Adrenal gland (tissue), 5 donors: ENCODE data around the gene BLOC1S2.

Source experiments
- POLR2A ChIP-seq, 2 donors: fragments of 450-650 bp; IDR thresholded peaks; one replicate each; pipeline ENCODE4 v1.6.1; 2017; ENCODE audit warnings: antibody characterized with exemption in 2 of 2, mild to moderate bottlenecking in 2 of 2, moderate library complexity in 1 of 2
- TF ChIP-seq, protein P1 (sequence below), 6 experiments: fragments of 450-650 bp in 4 of 6; fragments of 200-600 bp in 2 of 6; sonication (generic) in 1 of 6; IDR thresholded peaks; 1 replicate in 5 of 6; 2 replicates in 1 of 6; pipeline versions ENCODE4 v1.5.1 to v1.8.0; 2016 to 2021; ENCODE audit warnings: antibody characterized with exemption in 6 of 6, mild to moderate bottlenecking in 2 of 6, moderate library complexity in 1 of 6
- donor health status: DM: no; HTN: no; CAD: no.

- TF ChIP-seq, protein P1, sequence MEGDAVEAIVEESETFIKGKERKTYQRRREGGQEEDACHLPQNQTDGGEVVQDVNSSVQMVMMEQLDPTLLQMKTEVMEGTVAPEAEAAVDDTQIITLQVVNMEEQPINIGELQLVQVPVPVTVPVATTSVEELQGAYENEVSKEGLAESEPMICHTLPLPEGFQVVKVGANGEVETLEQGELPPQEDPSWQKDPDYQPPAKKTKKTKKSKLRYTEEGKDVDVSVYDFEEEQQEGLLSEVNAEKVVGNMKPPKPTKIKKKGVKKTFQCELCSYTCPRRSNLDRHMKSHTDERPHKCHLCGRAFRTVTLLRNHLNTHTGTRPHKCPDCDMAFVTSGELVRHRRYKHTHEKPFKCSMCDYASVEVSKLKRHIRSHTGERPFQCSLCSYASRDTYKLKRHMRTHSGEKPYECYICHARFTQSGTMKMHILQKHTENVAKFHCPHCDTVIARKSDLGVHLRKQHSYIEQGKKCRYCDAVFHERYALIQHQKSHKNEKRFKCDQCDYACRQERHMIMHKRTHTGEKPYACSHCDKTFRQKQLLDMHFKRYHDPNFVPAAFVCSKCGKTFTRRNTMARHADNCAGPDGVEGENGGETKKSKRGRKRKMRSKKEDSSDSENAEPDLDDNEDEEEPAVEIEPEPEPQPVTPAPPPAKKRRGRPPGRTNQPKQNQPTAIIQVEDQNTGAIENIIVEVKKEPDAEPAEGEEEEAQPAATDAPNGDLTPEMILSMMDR (IDR thresholded peaks at IDR 0.05) = no peak
- no peak for TF ChIP-seq POLR2A (IDR thresholded peaks at IDR 0.05)
These were observed 43.6 kb upstream of the BLOC1S2 start, which contains the start of gene PKD2L1 for GRCh38 chr10:100330079-100330478.
